Colonic mucosa (tissue), 4 donors: Measurements from ENCODE around the gene PDSS2. TPM values are rescaled to one million over a fixed set of nuclear protein-coding genes. Genes with fewer than 3 reads are reported as not detected.

ENCODE experiments used
- DNase-seq: peaks from one replicate; pipeline ENCODE4 v3.0.0-alpha.2; 2020
- H3K27ac ChIP-seq: fragments of 200-600 bp; one replicate; pipeline ENCODE4 v1.8.0; 2021
- H3K27me3 ChIP-seq: fragments of 200-600 bp; one replicate; pipeline ENCODE4 v1.8.0; 2021
- H3K36me3 ChIP-seq: fragments of 200-600 bp; one replicate; pipeline ENCODE4 v1.8.0; 2021
- H3K4me1 ChIP-seq: fragments of 200-600 bp; one replicate; pipeline ENCODE4 v1.8.0; 2021; ENCODE audit warnings: mild to moderate bottlenecking
- H3K4me3 ChIP-seq: fragments of 200-600 bp; one replicate; pipeline ENCODE4 v1.8.0; 2021
- H3K9ac ChIP-seq, 2 donors: one replicate each; pipeline ENCODE4 v1.7.0; 2013; ENCODE audit warnings: control low read depth in 2 of 2, low read depth in 2 of 2, low read length in 2 of 2
- H3K9me3 ChIP-seq: fragments of 200-600 bp; one replicate; pipeline ENCODE4 v1.8.0; 2021
- CTCF ChIP-seq: fragments of 200-600 bp; IDR thresholded peaks from one replicate; pipeline ENCODE4 v1.8.0; 2022; ENCODE audit warnings: antibody characterized with exemption, mild to moderate bottlenecking
- intact Hi-C: fragments of 100-400 bp; cut with DNase I; formaldehyde crosslinking; loops from one replicate; pipeline ENCODE4 v1.14.1; 2022
- total RNA-seq, 2 donors: library from RNA; stranded (reverse); fragmentation: NEBNext Ultra II Directional in 1 of 2; extraction: Animal tissue kit (Norgen Biotek cat#: 25700) in 1 of 2; gene quantifications; one replicate each; pipeline ENCODE4 v1.2.1, GENCODE V29; 2021
- donor health status: healthy.
- donor health status: DM: no; HTN: no; CAD: no.
- donor health status: DM: no; HTN: no; CAD: no.

PDSS2 gene
- total RNA-seq, 2 donors from 2014 or later, result 26.3 to 35.7 TPM

- H3K27ac ChIP-seq, result no peak overlapping the region
- no peaks in the 10 kb centered on the region for H3K36me3 ChIP-seq
- no peak overlapping the region for H3K4me3 ChIP-seq
- H3K9me3 ChIP-seq, result no peaks in the 10 kb centered on the region
- TF ChIP-seq CTCF, result no peak
- no peak overlapping the region for H3K9ac ChIP-seq
- H3K4me1 ChIP-seq, result no peaks in the 10 kb centered on the region
- H3K27me3 ChIP-seq, result no peaks in the 10 kb centered on the region
- intact Hi-C loops, result no loop called here
- no peak for DNase-seq
Observed at GRCh38 chr6:107441682-107442081, 17.7 kb downstream of the PDSS2 start.

- H3K36me3 ChIP-seq, result no peaks in the 10 kb centered on the region
- H3K4me3 ChIP-seq, result no peak overlapping the region
- no peaks in the 10 kb centered on the region for H3K9me3 ChIP-seq
- no peak overlapping the region for H3K9ac ChIP-seq
- no peak overlapping the region for H3K27ac ChIP-seq
- H3K27me3 ChIP-seq, result no peaks in the 10 kb centered on the region
- no peak for TF ChIP-seq CTCF
- H3K4me1 ChIP-seq, result no peaks in the 10 kb centered on the region
- DNase-seq, result no peak
- intact Hi-C loops, result no loop called here
Observed at GRCh38 chr6:107440936-107441335, 18.4 kb downstream of the PDSS2 start.

GRCh38 chr6:107439406-107439805 is 20.0 kb downstream of the PDSS2 start:
- no peak for TF ChIP-seq CTCF
- Histone ChIP-seq H3K9me3 (no peaks in the 10 kb centered on the region), H3K27me3 (no peaks in the 10 kb centered on the region), H3K36me3 (no peaks in the 10 kb centered on the region), H3K9ac (no peak overlapping the region), H3K4me3 (no peak overlapping the region), H3K4me1 (no peaks in the 10 kb centered on the region), H3K27ac (no peak overlapping the region)
- DNase-seq, result no peak
- intact Hi-C loops, result no loop called here

- TF ChIP-seq CTCF, result no peak
- H3K36me3 ChIP-seq, result no peaks in the 10 kb centered on the region
- intact Hi-C loops, result no loop called here
- no peaks in the 10 kb centered on the region for H3K4me1 ChIP-seq
- no peaks in the 10 kb centered on the region for H3K27me3 ChIP-seq
- DNase-seq, result no peak
- H3K9ac ChIP-seq, result no peak overlapping the region
- H3K9me3 ChIP-seq, result no peaks in the 10 kb centered on the region
- H3K27ac ChIP-seq, result no peak overlapping the region
- no peak overlapping the region for H3K4me3 ChIP-seq
Observed at GRCh38 chr6:107437691-107438090, 21.7 kb downstream of the PDSS2 start.

- Histone ChIP-seq H3K4me3 (no peak overlapping the region), H3K27me3 (no peaks in the 10 kb centered on the region), H3K9ac (no peak overlapping the region), H3K4me1 (no peaks in the 10 kb centered on the region), H3K27ac (no peak overlapping the region), H3K36me3 (no peaks in the 10 kb centered on the region), H3K9me3 (no peaks in the 10 kb centered on the region)
- TF ChIP-seq CTCF, result no peak
- no peak for DNase-seq
- intact Hi-C loops, result no loop called here
Observed at GRCh38 chr6:107436881-107437280, 22.5 kb downstream of the PDSS2 start.

GRCh38 chr6:107435798-107436197 is 23.6 kb downstream of the PDSS2 start:
- H3K36me3 ChIP-seq, result no peaks in the 10 kb centered on the region
- TF ChIP-seq CTCF, result no peak
- H3K9me3 ChIP-seq, result no peaks in the 10 kb centered on the region
- intact Hi-C loops, result no loop called here
- H3K27me3 ChIP-seq, result no peaks in the 10 kb centered on the region
- no peak overlapping the region for H3K4me3 ChIP-seq
- H3K9ac ChIP-seq, result no peak overlapping the region
- H3K4me1 ChIP-seq, result no peaks in the 10 kb centered on the region
- H3K27ac ChIP-seq, result no peak overlapping the region
- no peak for DNase-seq
